ENCODE data around the gene AQP4. TPM values are rescaled to one million over a fixed set of nuclear protein-coding genes. Genes with fewer than 3 reads are reported as not detected.

The AQP4 gene, protein sequence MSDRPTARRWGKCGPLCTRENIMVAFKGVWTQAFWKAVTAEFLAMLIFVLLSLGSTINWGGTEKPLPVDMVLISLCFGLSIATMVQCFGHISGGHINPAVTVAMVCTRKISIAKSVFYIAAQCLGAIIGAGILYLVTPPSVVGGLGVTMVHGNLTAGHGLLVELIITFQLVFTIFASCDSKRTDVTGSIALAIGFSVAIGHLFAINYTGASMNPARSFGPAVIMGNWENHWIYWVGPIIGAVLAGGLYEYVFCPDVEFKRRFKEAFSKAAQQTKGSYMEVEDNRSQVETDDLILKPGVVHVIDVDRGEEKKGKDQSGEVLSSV
- not detected for polyA plus RNA-seq (2013)

DNA sequence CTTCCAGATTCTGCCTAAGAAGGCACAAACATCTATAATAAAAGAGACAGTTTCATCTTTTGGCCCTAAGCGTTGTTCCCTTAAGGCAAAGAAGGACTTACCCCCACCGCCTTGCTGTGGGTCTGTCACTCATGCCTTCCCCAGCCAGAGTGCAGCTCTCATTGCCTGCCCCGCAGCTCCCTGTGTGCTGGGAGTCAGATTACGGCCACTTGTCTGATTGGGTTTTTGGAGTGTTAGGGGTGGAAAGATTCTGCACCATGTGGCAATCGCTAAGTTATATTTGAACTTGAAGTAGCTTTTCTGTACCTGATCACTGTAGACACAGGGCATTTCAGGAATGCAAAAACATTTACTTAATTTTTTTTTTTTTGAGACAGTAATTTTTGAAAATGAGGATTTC is at the start of gene AQP4:
TSS of gene AQP4 (minus strand) at position 151 of the 400 bp plus-strand sequence. CDS start at position 133, 18 bp downstream.
- H3K4me1 ChIP-seq (ENCODE audit: control extremely low read depth in 1 of 4, control insufficient read depth in 4 of 4, insufficient read depth in 4 of 4, low read length in 3 of 4) = peaks cover 0 to 10% (median 3%) of the 10 kb centered on the region in 4 experiments
- no peak within 1 kb of the TSS for H3K27ac ChIP-seq (ENCODE audit: insufficient read depth in 1 of 2, low read depth in 1 of 2, low read length in 2 of 2, poor library complexity in 1 of 2, severe bottlenecking in 2 of 2)
- no peaks in the 10 kb centered on the region for H3K9me3 ChIP-seq (ENCODE audit: control extremely low read depth in 1 of 5, control insufficient read depth in 4 of 5, insufficient read depth in 2 of 5, low read depth in 1 of 5, low read length in 4 of 5)
- CTCF ChIA-PET = no interaction called here
- no peak within 1 kb of the TSS for H3K4me3 ChIP-seq (ENCODE audit: control insufficient read depth in 1 of 7, extremely low read depth in 1 of 7, insufficient read depth in 4 of 7, low read depth in 2 of 7, low read length in 6 of 7)
- 75% methylated on average over 2 of the region's 5 CpGs for whole genome bisulfite sequencing (ENCODE audit: insufficient coverage)
- H3K27me3 ChIP-seq (replicated peaks in 2 of 5; ENCODE audit: control insufficient read depth in 4 of 5, insufficient read depth in 5 of 5, low read length in 4 of 5) = peaks cover 8 to 59% (median 30%) of the 10 kb centered on the region in 5 experiments
- no peak for DNase-seq
- no peaks in the 10 kb centered on the region for H3K36me3 ChIP-seq (ENCODE audit: control insufficient read depth in 4 of 4, insufficient read depth in 4 of 4, low read length in 3 of 4)
- POLR2A ChIA-PET = interaction anchor here (0.7 kb wide), 1 partner anchor 455 kb away, joined by 4 read pairs; no protein-coding TSS in a partner anchor

DNA sequence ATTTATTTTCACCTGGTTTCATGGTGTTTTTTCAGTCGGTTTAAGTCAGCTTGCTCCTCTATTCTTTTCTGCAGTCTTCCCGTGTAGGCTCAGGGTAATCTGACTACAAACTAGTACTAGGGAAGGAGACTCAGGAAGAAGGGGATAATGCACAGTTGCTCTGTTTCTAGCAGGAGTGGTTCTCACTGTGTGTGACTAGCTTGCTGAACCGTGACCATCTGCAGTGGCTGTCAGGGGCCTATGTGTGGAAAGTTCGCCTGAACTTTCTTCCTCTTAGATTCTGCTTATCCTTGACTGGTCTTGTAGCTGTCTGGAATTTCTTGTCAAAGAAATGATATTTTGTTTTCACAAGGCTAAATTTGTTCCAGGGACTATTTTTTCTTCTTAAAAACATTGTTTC is 46.3 kb upstream of the AQP4 start:
- H3K27ac ChIP-seq (ENCODE audit: insufficient read depth in 1 of 2, low read depth in 1 of 2, low read length in 2 of 2, poor library complexity in 1 of 2, severe bottlenecking in 2 of 2) = no peak overlapping the region
- peaks cover 0 to 2% (median 0%) of the 10 kb centered on the region in 5 experiments for H3K27me3 ChIP-seq (replicated peaks in 2 of 5; ENCODE audit: control insufficient read depth in 4 of 5, insufficient read depth in 5 of 5, low read length in 4 of 5)
- DNase-seq = no peak
- WGBS (ENCODE audit: insufficient coverage) = 89% methylated on average over 4 of the region's 4 CpGs
- no peak overlapping the region for H3K4me3 ChIP-seq (ENCODE audit: control insufficient read depth in 1 of 7, extremely low read depth in 1 of 7, insufficient read depth in 4 of 7, low read depth in 2 of 7, low read length in 6 of 7)
- CTCF ChIA-PET = no interaction called here
- POLR2A ChIA-PET = no interaction called here
- no peaks in the 10 kb centered on the region for H3K9me3 ChIP-seq (ENCODE audit: control extremely low read depth in 1 of 5, control insufficient read depth in 4 of 5, insufficient read depth in 2 of 5, low read depth in 1 of 5, low read length in 4 of 5)
- no peaks in the 10 kb centered on the region for H3K4me1 ChIP-seq (ENCODE audit: control extremely low read depth in 1 of 4, control insufficient read depth in 4 of 4, insufficient read depth in 4 of 4, low read length in 3 of 4)
- H3K36me3 ChIP-seq (ENCODE audit: control insufficient read depth in 4 of 4, insufficient read depth in 4 of 4, low read length in 3 of 4) = no peaks in the 10 kb centered on the region

DNA sequence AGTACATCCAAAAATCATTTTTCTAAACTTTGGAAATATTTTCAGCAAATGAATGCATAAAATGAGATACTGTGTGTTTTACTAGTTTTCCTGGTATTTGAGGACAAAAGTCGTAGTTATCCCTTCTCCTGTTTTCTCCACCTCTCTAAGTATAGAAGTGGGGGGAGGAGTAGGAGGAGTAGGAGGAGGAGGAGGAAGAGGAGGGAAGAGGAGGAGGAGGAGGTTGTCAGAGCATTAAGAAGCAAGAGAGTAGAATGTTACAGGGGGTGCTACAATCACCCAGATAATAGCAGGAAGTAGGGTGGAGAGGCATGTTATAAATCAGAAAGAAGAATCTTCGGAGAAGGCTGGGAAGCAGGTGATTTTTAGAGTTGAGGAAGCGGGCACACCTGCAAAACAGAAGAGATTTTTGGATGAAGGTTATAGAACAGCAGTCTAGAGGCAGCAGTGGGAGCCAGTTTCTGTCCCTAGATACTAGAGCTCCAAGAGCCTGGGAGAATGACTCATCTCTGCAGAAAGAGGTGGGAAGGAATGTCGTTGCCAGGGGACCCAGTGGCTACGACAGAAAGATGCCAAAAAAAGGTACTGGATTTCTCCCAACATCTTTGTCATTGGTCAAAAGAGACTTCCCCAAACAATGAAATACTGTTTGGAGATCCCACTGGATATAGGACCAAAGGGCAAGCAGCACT is 44.2 kb upstream of the AQP4 start:
- H3K4me3 ChIP-seq (ENCODE audit: control insufficient read depth in 1 of 7, extremely low read depth in 1 of 7, insufficient read depth in 4 of 7, low read depth in 2 of 7, low read length in 6 of 7) = no peak overlapping the region
- H3K36me3 ChIP-seq (ENCODE audit: control insufficient read depth in 4 of 4, insufficient read depth in 4 of 4, low read length in 3 of 4) = no peaks in the 10 kb centered on the region
- POLR2A ChIA-PET = no interaction called here
- no peaks in the 10 kb centered on the region for H3K4me1 ChIP-seq (ENCODE audit: control extremely low read depth in 1 of 4, control insufficient read depth in 4 of 4, insufficient read depth in 4 of 4, low read length in 3 of 4)
- CTCF ChIA-PET = no interaction called here
- H3K27ac ChIP-seq (ENCODE audit: insufficient read depth in 1 of 2, low read depth in 1 of 2, low read length in 2 of 2, poor library complexity in 1 of 2, severe bottlenecking in 2 of 2) = no peak overlapping the region
- no peaks in the 10 kb centered on the region for H3K27me3 ChIP-seq (replicated peaks in 2 of 5; ENCODE audit: control insufficient read depth in 4 of 5, insufficient read depth in 5 of 5, low read length in 4 of 5)
- no peak for DNase-seq
- 82% methylated on average over 4 of the region's 5 CpGs for WGBS (ENCODE audit: insufficient coverage)
- peaks cover 0 to 5% (median 0%) of the 10 kb centered on the region in 5 experiments for H3K9me3 ChIP-seq (ENCODE audit: control extremely low read depth in 1 of 5, control insufficient read depth in 4 of 5, insufficient read depth in 2 of 5, low read depth in 1 of 5, low read length in 4 of 5)

DNA sequence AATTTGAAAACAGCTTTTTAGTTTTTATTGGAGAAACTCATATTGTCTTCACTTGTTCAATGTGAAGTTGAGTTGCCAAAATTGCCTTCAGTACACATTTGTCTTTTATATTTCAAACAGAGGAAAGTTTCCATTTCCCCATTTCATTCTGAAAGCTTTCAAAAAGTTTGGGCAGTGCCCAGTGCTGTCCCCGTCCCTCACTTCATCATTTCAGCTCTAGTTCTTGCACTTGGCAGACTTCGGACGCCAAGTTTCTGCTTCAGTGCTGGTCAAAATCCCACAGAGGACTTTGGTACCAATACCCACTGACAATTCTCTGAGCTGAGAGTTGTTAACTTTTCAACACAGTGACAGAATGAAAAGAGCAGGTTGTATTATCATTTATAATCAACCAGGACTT is 43.4 kb upstream of the AQP4 start:
- H3K4me1 ChIP-seq (ENCODE audit: control extremely low read depth in 1 of 4, control insufficient read depth in 4 of 4, insufficient read depth in 4 of 4, low read length in 3 of 4) = no peaks in the 10 kb centered on the region
- 0% methylated on average over 1 of the region's 3 CpGs for WGBS (ENCODE audit: insufficient coverage)
- POLR2A ChIA-PET = no interaction called here
- H3K9me3 ChIP-seq (ENCODE audit: control extremely low read depth in 1 of 5, control insufficient read depth in 4 of 5, insufficient read depth in 2 of 5, low read depth in 1 of 5, low read length in 4 of 5) = peaks cover 0 to 7% (median 0%) of the 10 kb centered on the region in 5 experiments
- H3K27me3 ChIP-seq (replicated peaks in 2 of 5; ENCODE audit: control insufficient read depth in 4 of 5, insufficient read depth in 5 of 5, low read length in 4 of 5) = no peaks in the 10 kb centered on the region
- no peak overlapping the region for H3K27ac ChIP-seq (ENCODE audit: insufficient read depth in 1 of 2, low read depth in 1 of 2, low read length in 2 of 2, poor library complexity in 1 of 2, severe bottlenecking in 2 of 2)
- no peak overlapping the region for H3K4me3 ChIP-seq (ENCODE audit: control insufficient read depth in 1 of 7, extremely low read depth in 1 of 7, insufficient read depth in 4 of 7, low read depth in 2 of 7, low read length in 6 of 7)
- H3K36me3 ChIP-seq (ENCODE audit: control insufficient read depth in 4 of 4, insufficient read depth in 4 of 4, low read length in 3 of 4) = no peaks in the 10 kb centered on the region
- DNase-seq = no peak
- CTCF ChIA-PET = no interaction called here

DNA sequence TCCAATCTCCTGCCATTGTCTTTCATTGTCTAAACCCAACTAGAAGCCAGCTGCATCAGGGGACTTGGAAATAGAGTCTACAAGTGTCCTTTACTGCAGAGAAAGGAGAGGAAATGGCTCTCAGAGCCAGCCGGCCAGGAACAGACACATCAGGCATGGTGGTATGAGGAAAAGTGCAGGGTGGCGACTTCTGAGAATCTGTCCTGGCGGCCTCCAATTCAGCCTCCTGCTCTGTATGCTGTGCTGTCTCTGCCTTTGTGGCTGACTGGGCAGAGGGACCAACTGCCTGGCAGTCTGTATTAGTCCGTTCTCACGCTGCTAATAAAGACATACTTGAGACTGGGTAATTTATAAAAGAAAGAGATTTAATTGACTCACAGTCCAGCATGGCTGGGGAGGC is 36.8 kb upstream of the AQP4 start:
- ChIA-PET POLR2A (no interaction called here), CTCF (no interaction called here)
- peaks cover 0 to 13% (median 0%) of the 10 kb centered on the region in 5 experiments for H3K9me3 ChIP-seq (ENCODE audit: control extremely low read depth in 1 of 5, control insufficient read depth in 4 of 5, insufficient read depth in 2 of 5, low read depth in 1 of 5, low read length in 4 of 5)
- DNase-seq = no peak
- H3K27me3 ChIP-seq (replicated peaks in 2 of 5; ENCODE audit: control insufficient read depth in 4 of 5, insufficient read depth in 5 of 5, low read length in 4 of 5) = no peaks in the 10 kb centered on the region
- H3K4me1 ChIP-seq (ENCODE audit: control extremely low read depth in 1 of 4, control insufficient read depth in 4 of 4, insufficient read depth in 4 of 4, low read length in 3 of 4) = no peaks in the 10 kb centered on the region
- no peak overlapping the region for H3K4me3 ChIP-seq (ENCODE audit: control insufficient read depth in 1 of 7, extremely low read depth in 1 of 7, insufficient read depth in 4 of 7, low read depth in 2 of 7, low read length in 6 of 7)
- 100% methylated on average over 1 of the region's 5 CpGs for WGBS (ENCODE audit: insufficient coverage)
- H3K36me3 ChIP-seq (ENCODE audit: control insufficient read depth in 4 of 4, insufficient read depth in 4 of 4, low read length in 3 of 4) = no peaks in the 10 kb centered on the region
- no peak overlapping the region for H3K27ac ChIP-seq (ENCODE audit: insufficient read depth in 1 of 2, low read depth in 1 of 2, low read length in 2 of 2, poor library complexity in 1 of 2, severe bottlenecking in 2 of 2)

DNA sequence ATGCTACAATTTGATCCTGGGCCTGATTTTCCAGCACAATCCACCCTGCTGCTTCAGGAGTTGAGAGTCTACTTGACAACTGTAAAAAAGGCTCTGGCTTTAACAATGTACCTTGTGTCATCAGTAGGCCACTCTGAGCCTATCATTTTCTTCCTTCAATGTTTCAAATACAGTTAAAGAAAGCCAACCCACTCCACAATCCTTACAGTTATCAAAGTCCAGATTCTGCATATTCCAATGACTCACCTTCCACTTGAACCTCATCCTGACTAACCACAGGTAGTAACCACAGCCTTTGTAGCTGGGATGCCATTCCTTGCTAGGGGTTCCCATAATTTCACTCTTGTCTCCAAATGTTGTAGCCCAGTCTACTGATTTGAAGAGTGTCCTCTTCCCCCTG is 35.5 kb upstream of the AQP4 start:
- POLR2A ChIA-PET = no interaction called here
- Histone ChIP-seq H3K4me1 (ENCODE audit: control extremely low read depth in 1 of 4, control insufficient read depth in 4 of 4, insufficient read depth in 4 of 4, low read length in 3 of 4) (no peaks in the 10 kb centered on the region), H3K27me3 (replicated peaks in 2 of 5; ENCODE audit: control insufficient read depth in 4 of 5, insufficient read depth in 5 of 5, low read length in 4 of 5) (no peaks in the 10 kb centered on the region), H3K4me3 (ENCODE audit: control insufficient read depth in 1 of 7, extremely low read depth in 1 of 7, insufficient read depth in 4 of 7, low read depth in 2 of 7, low read length in 6 of 7) (no peak overlapping the region), H3K9me3 (ENCODE audit: control extremely low read depth in 1 of 5, control insufficient read depth in 4 of 5, insufficient read depth in 2 of 5, low read depth in 1 of 5, low read length in 4 of 5) (peaks cover 0 to 13% (median 0%) of the 10 kb centered on the region in 5 experiments), H3K36me3 (ENCODE audit: control insufficient read depth in 4 of 4, insufficient read depth in 4 of 4, low read length in 3 of 4) (no peaks in the 10 kb centered on the region), H3K27ac (ENCODE audit: insufficient read depth in 1 of 2, low read depth in 1 of 2, low read length in 2 of 2, poor library complexity in 1 of 2, severe bottlenecking in 2 of 2) (no peak overlapping the region)
- no peak for DNase-seq
- CTCF ChIA-PET = no interaction called here

DNA sequence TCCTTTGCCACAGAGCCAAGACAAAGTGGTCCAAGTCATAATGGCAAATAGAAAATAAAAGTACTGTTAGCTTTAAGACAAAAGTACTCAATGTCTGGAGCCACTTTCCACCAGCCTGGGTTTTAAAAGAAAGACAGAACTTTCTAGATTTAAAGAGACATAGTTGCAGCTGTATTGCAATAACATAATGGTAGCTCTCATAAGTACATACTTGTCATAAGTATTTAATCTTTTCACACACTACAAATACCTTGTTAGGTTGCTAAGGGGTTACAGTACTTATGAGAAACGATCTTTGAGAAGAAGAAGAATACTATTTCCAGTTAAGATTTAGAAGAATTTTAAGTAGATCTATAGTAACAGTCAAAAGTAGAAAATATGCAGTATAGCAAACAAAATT is 28.9 kb upstream of the AQP4 start:
- no peak overlapping the region for H3K27ac ChIP-seq (ENCODE audit: insufficient read depth in 1 of 2, low read depth in 1 of 2, low read length in 2 of 2, poor library complexity in 1 of 2, severe bottlenecking in 2 of 2)
- whole genome bisulfite sequencing (ENCODE audit: insufficient coverage) = no CpG with 5 or more reads among the region's 1 CpG
- no peak overlapping the region for H3K4me3 ChIP-seq (ENCODE audit: control insufficient read depth in 1 of 7, extremely low read depth in 1 of 7, insufficient read depth in 4 of 7, low read depth in 2 of 7, low read length in 6 of 7)
- H3K36me3 ChIP-seq (ENCODE audit: control insufficient read depth in 4 of 4, insufficient read depth in 4 of 4, low read length in 3 of 4) = no peaks in the 10 kb centered on the region
- POLR2A ChIA-PET = no interaction called here
- CTCF ChIA-PET = no interaction called here
- no peak for DNase-seq
- H3K27me3 ChIP-seq (replicated peaks in 2 of 5; ENCODE audit: control insufficient read depth in 4 of 5, insufficient read depth in 5 of 5, low read length in 4 of 5) = no peaks in the 10 kb centered on the region
- no peaks in the 10 kb centered on the region for H3K4me1 ChIP-seq (ENCODE audit: control extremely low read depth in 1 of 4, control insufficient read depth in 4 of 4, insufficient read depth in 4 of 4, low read length in 3 of 4)
- H3K9me3 ChIP-seq (ENCODE audit: control extremely low read depth in 1 of 5, control insufficient read depth in 4 of 5, insufficient read depth in 2 of 5, low read depth in 1 of 5, low read length in 4 of 5) = no peaks in the 10 kb centered on the region

Measured in common myeloid progenitor, CD34-positive (primary cell).